H1 (cell line): Measurements from ENCODE around the gene TMEM40. TPM values are rescaled to one million over a fixed set of nuclear protein-coding genes. Genes with fewer than 3 reads are reported as not detected.

ENCODE experiments used
- GTF2F1 ChIP-seq: IDR thresholded peaks from 2 replicates; pipeline ENCODE4 v1.6.1; 2012; ENCODE audit warnings: low read depth, low read length, improper control_type of control experiment, borderline replicate concordance
- polyA plus RNA-seq, 7 experiments: library from polyadenylated mRNA; depleted of rRNA in 3 of 7; stranded (reverse) in 5 of 7; unstranded in 2 of 7; fragments of >200 nt in 5 of 7; fragments of 200-250 nt in 2 of 7; gene quantifications; 1 replicate in 5 of 7; 2 replicates in 1 of 7; 4 replicates in 1 of 7; pipeline versions ENCODE4 v1.2.1 to v1.2.3, GENCODE V29; 2011 to 2013; ENCODE audit warnings: missing spikeins in 2 of 7, mixed read lengths in 2 of 7
- total RNA-seq: library from RNA; stranded (reverse); fragmentation: NEBNext Ultra II Directional; extraction: Animal tissue kit (Norgen Biotek cat#: 25700); gene quantifications from 2 replicates; pipeline ENCODE4 v1.2.1, GENCODE V29; 2021
- TF ChIP-seq, protein P1 (sequence below): fragments of 300-600 bp; sonication (generic); IDR thresholded peaks from 2 replicates; pipeline ENCODE4 v1.7.1; 2012; ENCODE audit warnings: low read length, moderate library complexity, mild to moderate bottlenecking, inconsistent platforms; ENCODE audit not compliant: insufficient replicate concordance

Gene TMEM40
- total and polyA plus RNA-seq, 2 of the 8 experiments (the other 6 are each of a cell fraction or from before 2014, with no cell fraction given): 0.18 TPM; not detected in 1

DNA sequence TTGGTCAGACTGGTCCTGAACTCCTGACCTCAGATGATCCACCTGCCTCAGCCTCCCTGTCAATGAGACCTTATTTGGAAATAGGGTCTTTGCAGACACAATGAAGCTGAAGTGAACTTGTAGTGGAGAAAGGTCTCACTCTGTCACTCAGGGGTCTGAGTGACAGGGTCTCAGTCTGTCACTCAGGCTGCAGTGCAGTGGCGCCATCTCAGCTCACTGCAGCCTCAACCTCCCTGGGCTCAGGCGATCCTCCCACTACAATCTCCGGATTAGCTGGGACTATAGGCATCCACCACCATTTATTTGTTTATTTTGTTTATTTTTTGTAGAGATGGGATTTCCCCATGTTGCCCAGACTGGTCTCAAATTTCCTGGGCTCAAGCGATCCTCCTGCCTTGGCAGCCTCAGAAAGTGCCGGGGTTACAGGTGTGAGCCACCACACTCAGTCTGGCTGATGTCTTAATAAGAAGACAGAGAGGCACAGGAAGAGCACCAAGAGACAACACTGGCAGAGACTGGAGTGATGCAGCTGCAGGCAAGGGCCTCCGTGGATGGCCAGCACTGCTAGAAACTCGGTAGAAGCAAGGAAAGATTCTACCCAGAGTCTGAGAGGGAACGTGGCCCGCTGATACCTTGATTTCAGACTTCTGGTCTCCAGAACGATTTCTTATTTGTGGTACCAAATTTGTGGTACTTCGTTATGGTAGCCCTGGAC is 68.9 kb downstream of the TMEM40 start (continued):
- TF ChIP-seq, protein P1, sequence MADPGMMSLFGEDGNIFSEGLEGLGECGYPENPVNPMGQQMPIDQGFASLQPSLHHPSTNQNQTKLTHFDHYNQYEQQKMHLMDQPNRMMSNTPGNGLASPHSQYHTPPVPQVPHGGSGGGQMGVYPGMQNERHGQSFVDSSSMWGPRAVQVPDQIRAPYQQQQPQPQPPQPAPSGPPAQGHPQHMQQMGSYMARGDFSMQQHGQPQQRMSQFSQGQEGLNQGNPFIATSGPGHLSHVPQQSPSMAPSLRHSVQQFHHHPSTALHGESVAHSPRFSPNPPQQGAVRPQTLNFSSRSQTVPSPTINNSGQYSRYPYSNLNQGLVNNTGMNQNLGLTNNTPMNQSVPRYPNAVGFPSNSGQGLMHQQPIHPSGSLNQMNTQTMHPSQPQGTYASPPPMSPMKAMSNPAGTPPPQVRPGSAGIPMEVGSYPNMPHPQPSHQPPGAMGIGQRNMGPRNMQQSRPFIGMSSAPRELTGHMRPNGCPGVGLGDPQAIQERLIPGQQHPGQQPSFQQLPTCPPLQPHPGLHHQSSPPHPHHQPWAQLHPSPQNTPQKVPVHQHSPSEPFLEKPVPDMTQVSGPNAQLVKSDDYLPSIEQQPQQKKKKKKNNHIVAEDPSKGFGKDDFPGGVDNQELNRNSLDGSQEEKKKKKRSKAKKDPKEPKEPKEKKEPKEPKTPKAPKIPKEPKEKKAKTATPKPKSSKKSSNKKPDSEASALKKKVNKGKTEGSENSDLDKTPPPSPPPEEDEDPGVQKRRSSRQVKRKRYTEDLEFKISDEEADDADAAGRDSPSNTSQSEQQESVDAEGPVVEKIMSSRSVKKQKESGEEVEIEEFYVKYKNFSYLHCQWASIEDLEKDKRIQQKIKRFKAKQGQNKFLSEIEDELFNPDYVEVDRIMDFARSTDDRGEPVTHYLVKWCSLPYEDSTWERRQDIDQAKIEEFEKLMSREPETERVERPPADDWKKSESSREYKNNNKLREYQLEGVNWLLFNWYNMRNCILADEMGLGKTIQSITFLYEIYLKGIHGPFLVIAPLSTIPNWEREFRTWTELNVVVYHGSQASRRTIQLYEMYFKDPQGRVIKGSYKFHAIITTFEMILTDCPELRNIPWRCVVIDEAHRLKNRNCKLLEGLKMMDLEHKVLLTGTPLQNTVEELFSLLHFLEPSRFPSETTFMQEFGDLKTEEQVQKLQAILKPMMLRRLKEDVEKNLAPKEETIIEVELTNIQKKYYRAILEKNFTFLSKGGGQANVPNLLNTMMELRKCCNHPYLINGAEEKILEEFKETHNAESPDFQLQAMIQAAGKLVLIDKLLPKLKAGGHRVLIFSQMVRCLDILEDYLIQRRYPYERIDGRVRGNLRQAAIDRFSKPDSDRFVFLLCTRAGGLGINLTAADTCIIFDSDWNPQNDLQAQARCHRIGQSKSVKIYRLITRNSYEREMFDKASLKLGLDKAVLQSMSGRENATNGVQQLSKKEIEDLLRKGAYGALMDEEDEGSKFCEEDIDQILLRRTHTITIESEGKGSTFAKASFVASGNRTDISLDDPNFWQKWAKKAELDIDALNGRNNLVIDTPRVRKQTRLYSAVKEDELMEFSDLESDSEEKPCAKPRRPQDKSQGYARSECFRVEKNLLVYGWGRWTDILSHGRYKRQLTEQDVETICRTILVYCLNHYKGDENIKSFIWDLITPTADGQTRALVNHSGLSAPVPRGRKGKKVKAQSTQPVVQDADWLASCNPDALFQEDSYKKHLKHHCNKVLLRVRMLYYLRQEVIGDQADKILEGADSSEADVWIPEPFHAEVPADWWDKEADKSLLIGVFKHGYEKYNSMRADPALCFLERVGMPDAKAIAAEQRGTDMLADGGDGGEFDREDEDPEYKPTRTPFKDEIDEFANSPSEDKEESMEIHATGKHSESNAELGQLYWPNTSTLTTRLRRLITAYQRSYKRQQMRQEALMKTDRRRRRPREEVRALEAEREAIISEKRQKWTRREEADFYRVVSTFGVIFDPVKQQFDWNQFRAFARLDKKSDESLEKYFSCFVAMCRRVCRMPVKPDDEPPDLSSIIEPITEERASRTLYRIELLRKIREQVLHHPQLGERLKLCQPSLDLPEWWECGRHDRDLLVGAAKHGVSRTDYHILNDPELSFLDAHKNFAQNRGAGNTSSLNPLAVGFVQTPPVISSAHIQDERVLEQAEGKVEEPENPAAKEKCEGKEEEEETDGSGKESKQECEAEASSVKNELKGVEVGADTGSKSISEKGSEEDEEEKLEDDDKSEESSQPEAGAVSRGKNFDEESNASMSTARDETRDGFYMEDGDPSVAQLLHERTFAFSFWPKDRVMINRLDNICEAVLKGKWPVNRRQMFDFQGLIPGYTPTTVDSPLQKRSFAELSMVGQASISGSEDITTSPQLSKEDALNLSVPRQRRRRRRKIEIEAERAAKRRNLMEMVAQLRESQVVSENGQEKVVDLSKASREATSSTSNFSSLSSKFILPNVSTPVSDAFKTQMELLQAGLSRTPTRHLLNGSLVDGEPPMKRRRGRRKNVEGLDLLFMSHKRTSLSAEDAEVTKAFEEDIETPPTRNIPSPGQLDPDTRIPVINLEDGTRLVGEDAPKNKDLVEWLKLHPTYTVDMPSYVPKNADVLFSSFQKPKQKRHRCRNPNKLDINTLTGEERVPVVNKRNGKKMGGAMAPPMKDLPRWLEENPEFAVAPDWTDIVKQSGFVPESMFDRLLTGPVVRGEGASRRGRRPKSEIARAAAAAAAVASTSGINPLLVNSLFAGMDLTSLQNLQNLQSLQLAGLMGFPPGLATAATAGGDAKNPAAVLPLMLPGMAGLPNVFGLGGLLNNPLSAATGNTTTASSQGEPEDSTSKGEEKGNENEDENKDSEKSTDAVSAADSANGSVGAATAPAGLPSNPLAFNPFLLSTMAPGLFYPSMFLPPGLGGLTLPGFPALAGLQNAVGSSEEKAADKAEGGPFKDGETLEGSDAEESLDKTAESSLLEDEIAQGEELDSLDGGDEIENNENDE: no peak
- no peak for TF ChIP-seq GTF2F1
- TF ChIP-seq, all 59 proteins: peak for 0
